ENCODE results near the gene DNAJC25.

DNA sequence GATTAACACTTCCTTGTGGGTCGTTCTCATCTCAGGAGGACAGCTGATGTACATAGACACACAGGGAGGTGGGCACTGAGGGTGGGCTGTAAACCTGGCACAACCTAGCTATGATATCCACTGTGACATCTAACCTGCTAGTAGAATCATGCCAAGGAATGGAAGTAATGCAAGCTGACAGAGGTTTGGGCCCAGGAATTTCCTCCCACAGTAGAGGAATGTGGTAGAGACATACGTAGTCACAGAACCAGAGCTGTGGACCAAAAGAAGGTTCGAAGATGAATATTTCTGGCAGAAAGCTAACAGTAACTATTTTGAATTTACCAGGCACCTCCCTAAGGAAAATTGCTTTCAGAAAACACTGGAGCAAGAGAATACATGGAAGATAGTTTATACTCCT lies 15.2 kb upstream of the DNAJC25 start:
- TF ChIP-seq, protein P1, sequence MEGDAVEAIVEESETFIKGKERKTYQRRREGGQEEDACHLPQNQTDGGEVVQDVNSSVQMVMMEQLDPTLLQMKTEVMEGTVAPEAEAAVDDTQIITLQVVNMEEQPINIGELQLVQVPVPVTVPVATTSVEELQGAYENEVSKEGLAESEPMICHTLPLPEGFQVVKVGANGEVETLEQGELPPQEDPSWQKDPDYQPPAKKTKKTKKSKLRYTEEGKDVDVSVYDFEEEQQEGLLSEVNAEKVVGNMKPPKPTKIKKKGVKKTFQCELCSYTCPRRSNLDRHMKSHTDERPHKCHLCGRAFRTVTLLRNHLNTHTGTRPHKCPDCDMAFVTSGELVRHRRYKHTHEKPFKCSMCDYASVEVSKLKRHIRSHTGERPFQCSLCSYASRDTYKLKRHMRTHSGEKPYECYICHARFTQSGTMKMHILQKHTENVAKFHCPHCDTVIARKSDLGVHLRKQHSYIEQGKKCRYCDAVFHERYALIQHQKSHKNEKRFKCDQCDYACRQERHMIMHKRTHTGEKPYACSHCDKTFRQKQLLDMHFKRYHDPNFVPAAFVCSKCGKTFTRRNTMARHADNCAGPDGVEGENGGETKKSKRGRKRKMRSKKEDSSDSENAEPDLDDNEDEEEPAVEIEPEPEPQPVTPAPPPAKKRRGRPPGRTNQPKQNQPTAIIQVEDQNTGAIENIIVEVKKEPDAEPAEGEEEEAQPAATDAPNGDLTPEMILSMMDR (IDR thresholded peaks at IDR 0.05; ENCODE audit: poor library complexity, severe bottlenecking): no peak
- no peak for TF ChIP-seq POLR2AphosphoS5 (IDR thresholded peaks at IDR 0.05)
